ENCODE data around the gene ZFPM1. TPM values are rescaled to one million over a fixed set of nuclear protein-coding genes. Genes with fewer than 3 reads are reported as not detected.

Gene ZFPM1
- total RNA-seq, 2 experiments from 2014 or later, result 15.0 to 18.0 TPM

DNA sequence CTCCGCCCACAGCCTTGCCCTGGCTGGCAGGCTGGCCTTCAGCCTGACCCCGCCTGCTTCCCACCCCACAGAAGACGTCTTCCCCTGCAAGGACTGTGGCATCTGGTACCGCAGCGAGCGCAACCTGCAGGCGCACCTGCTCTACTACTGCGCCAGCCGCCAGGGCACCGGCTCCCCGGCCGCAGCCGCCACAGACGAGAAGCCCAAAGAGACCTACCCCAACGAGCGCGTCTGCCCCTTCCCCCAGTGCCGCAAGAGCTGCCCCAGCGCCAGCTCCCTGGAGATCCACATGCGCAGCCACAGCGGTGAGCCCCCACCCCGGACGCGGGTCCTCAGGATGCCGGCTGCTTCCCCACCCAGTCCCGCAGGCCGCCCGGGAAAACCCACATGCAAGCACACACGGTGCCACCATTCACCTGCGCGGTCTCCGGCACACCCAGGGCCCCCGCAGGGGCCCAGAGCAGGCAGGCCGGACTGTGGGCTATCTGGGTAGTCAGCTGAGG, 78.9 kb downstream of the ZFPM1 start:
- Mint-ChIP-seq H3K9me3 (no peaks in the 10 kb centered on the region), H3K27ac (no peak overlapping the region), H3K27me3 (no peaks in the 10 kb centered on the region), H3K4me1 (ENCODE audit: low read depth) (peaks cover 9% of the 10 kb centered on the region), H3K4me3 (no peak overlapping the region), H3K36me3 (ENCODE audit: low read depth) (peaks cover 4% of the 10 kb centered on the region)
- intact Hi-C loops (cut with micrococcal nuclease), result no loop called here
- ATAC-seq (no peak), DNase-seq (no peak)
- POLR2A ChIA-PET, result interaction anchor here (0.8 to 1.2 kb wide), 4 partner anchors 20 to 102 kb away, joined by 3 to 4 read pairs (median 3); no protein-coding TSS in a partner anchor
- CTCF ChIA-PET, result no interaction called here
- no peak for TF ChIP-seq CTCF (IDR thresholded peaks at IDR 0.05)

- no peak for DNase-seq
- intact Hi-C loops (cut with micrococcal nuclease), result no loop called here
- Mint-ChIP-seq H3K4me3 (no peak overlapping the region), H3K36me3 (ENCODE audit: low read depth) (peaks cover 4% of the 10 kb centered on the region), H3K27me3 (no peaks in the 10 kb centered on the region), H3K4me1 (ENCODE audit: low read depth) (peaks cover 9% of the 10 kb centered on the region), H3K27ac (no peak overlapping the region), H3K9me3 (no peaks in the 10 kb centered on the region)
- TF ChIP-seq CTCF (IDR thresholded peaks at IDR 0.05), result no peak
- ChIA-PET POLR2A (interaction anchor here (0.8 to 1.2 kb wide), 5 partner anchors 9 to 102 kb away, joined by 3 to 4 read pairs (median 3); no protein-coding TSS in a partner anchor), CTCF (no interaction called here)
- ATAC-seq, result no peak
Observed at GRCh38 chr16:88532434-88533241, 79.6 kb downstream of the ZFPM1 start.

DNA sequence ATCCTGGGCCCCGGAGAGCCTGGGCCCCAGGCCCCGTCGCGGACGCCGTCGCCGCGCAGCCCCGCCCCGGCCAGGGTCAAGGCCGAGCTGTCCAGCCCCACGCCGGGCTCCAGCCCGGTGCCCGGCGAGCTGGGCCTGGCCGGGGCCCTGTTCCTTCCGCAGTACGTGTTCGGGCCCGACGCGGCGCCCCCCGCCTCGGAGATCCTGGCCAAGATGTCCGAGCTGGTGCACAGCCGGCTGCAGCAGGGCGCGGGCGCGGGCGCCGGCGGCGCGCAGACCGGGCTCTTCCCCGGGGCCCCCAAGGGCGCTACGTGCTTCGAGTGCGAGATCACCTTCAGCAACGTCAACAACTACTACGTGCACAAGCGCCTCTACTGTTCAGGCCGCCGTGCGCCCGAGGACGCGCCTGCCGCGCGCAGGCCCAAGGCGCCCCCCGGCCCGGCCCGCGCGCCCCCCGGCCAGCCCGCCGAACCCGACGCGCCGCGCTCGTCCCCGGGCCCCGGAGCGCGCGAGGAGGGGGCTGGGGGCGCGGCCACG, 80.4 kb downstream of the ZFPM1 start:
- ChIA-PET CTCF (interaction anchor here (1.0 to 1.3 kb wide), 2 partner anchors 81 to 97 kb away, joined by 3 to 5 read pairs; partner anchors contain the start of gene ZFPM1), POLR2A (interaction anchor here (0.8 to 1.5 kb wide), 7 partner anchors 9 to 112 kb away, joined by 3 to 6 read pairs (median 3); partner anchors contain the start of gene ZC3H18)
- Mint-ChIP-seq H3K9me3 (no peaks in the 10 kb centered on the region), H3K4me1 (ENCODE audit: low read depth) (peaks cover 9% of the 10 kb centered on the region), H3K4me3 (no peak overlapping the region), H3K36me3 (ENCODE audit: low read depth) (peaks cover 4% of the 10 kb centered on the region), H3K27me3 (no peaks in the 10 kb centered on the region), H3K27ac (no peak overlapping the region)
- no peak for ATAC-seq
- no peak for DNase-seq
- intact Hi-C loops (cut with micrococcal nuclease), result no loop called here
- TF ChIP-seq CTCF (IDR thresholded peaks at IDR 0.05), result no peak

GRCh38 chr16:88533932-88534637, 81.0 kb downstream of the ZFPM1 start:
- Mint-ChIP-seq H3K9me3 (no peaks in the 10 kb centered on the region), H3K4me3 (peak overlapping the region; percentile 49), H3K36me3 (ENCODE audit: low read depth) (peaks cover 4% of the 10 kb centered on the region), H3K27ac (no peak overlapping the region), H3K27me3 (no peaks in the 10 kb centered on the region), H3K4me1 (ENCODE audit: low read depth) (peaks cover 9% of the 10 kb centered on the region)
- DNase-seq, result peak; percentile 80
- intact Hi-C loops (cut with micrococcal nuclease), result no loop called here
- CTCF ChIA-PET, result interaction anchor here (1.0 to 1.3 kb wide), 2 partner anchors 82 to 98 kb away, joined by 3 to 5 read pairs; partner anchors contain the start of gene ZFPM1
- ATAC-seq, result peak; percentile 81
- TF ChIP-seq CTCF (IDR thresholded peaks at IDR 0.05), result no peak
- POLR2A ChIA-PET, result interaction anchor here (0.5 to 1.5 kb wide), 7 partner anchors 27 to 113 kb away, joined by 3 to 6 read pairs (median 3); partner anchors contain the start of gene ZC3H18

All from activated CD8-positive, alpha-beta T cell treated with anti-CD3 and anti-CD28 coated beads for 36 hours (primary cell).